IMR-90 (cell line): ENCODE data around the gene PIM1.

Source experiments
- BHLHE40 ChIP-seq: fragments of 150-350 bp; IDR thresholded peaks from 2 replicates; pipeline ENCODE4 v1.6.1; 2016; ENCODE audit warnings: mild to moderate bottlenecking, low read depth, low read length
- CHD1 ChIP-seq: IDR thresholded peaks from 2 replicates; pipeline ENCODE4 v1.6.1; 2012; ENCODE audit warnings: low read depth, low read length, improper control_type of control experiment
- CTCF ChIP-seq: conservative IDR thresholded peaks from 2 replicates; pipeline ENCODE4 v1.5.1; 2012; ENCODE audit warnings: mild to moderate bottlenecking, low read depth, low read length, improper control_type of control experiment
- ELK1 ChIP-seq: fragments of 150-350 bp; IDR thresholded peaks from 2 replicates; pipeline ENCODE4 v1.6.1; 2016; ENCODE audit warnings: low read depth, mild to moderate bottlenecking, low read length, moderate library complexity, borderline replicate concordance
- FOS ChIP-seq: fragments of 150-350 bp; IDR thresholded peaks from 2 replicates; pipeline ENCODE4 v1.6.1; 2016; ENCODE audit warnings: low read depth, low read length
- MXI1 ChIP-seq: IDR thresholded peaks from 2 replicates; pipeline ENCODE4 v1.6.1; 2012; ENCODE audit warnings: low read depth, mild to moderate bottlenecking, low read length, moderate library complexity, borderline replicate concordance
- POLR2A ChIP-seq: IDR thresholded peaks from 2 replicates; pipeline ENCODE4 v1.6.1; 2012; ENCODE audit warnings: mild to moderate bottlenecking, low read depth, low read length
- RAD21 ChIP-seq: IDR thresholded peaks from 2 replicates; pipeline ENCODE4 v1.6.1; 2012; ENCODE audit warnings: low read length, improper control_type of control experiment
- RFX5 ChIP-seq: IDR thresholded peaks from 2 replicates; pipeline ENCODE4 v1.8.0; 2012; ENCODE audit warnings: low read depth, mild to moderate bottlenecking, low read length, moderate library complexity
- SMC3 ChIP-seq: fragments of 150-350 bp; IDR thresholded peaks from 2 replicates; pipeline ENCODE4 v1.6.1; 2016; ENCODE audit warnings: low read depth, mild to moderate bottlenecking, antibody characterized with exemption, low read length, moderate library complexity
- USF2 ChIP-seq: fragments of 150-350 bp; IDR thresholded peaks from 2 replicates; pipeline ENCODE4 v1.6.1; 2017; ENCODE audit warnings: mild to moderate bottlenecking, antibody characterized with exemption, low read length, low read depth

GRCh38 chr6:37190159-37190535 lies 20.2 kb downstream of the PIM1 start:
- TF ChIP-seq POLR2A = no peak
- no peak for TF ChIP-seq CTCF
- no peak for TF ChIP-seq CHD1
- TF ChIP-seq RAD21 = no peak
- TF ChIP-seq USF2 = no peak
- TF ChIP-seq BHLHE40 = no peak
- TF ChIP-seq SMC3 = no peak
- TF ChIP-seq ELK1 = no peak
- no peak for TF ChIP-seq MXI1
- no peak for TF ChIP-seq FOS
- TF ChIP-seq RFX5 = no peak
